ENCODE results near the gene SWSAP1. TPM values are rescaled to one million over a fixed set of nuclear protein-coding genes. Genes with fewer than 3 reads are reported as not detected.

SWSAP1 gene
- total RNA-seq, 1 donor, result 0.72 TPM

DNA sequence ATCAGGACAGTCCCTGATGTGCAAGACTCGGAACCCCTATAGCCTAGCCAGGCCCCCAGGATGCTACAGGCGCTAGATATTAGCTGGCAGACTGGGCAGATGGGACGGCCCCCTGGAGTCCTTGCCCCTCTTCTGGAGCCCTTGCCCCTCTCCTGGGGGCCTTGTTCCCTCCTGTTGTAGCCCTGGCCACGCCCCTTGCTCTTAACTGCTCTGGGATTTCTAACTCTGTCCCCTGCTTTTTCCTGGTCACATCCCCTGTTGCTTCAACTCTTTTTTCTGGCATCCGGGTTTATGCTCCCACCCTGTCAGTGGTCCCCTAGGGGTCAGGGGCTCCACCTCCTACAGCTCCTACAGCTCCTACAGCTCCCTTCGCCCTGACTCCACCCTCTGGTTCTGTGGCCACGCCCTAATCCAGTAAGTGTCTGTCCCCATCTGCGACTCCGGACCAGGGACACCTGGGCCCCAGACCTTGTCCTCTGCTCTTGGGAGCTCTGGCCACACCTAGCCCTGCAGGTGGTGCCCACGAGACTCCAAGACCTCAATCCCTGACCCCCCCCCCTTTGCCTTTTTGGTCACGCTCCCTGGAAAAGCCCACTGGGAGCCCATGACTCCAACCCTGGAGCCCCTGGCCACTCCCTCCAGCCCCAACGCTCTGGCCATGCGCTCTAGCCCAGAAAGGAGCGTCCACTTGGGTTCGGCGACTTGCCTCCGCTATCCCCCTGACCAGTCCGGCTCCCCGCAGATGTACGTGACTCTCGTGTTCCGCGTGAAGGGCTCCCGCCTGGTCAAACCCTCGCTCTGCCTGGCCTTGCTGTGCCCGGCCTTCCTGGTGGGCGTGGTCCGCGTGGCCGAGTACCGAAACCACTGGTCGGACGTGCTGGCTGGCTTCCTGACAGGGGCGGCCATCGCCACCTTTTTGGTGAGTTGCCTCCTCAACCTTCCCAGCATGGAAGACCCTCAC is 12.4 kb upstream of the SWSAP1 start:
- no peak overlapping the region for H2AFZ ChIP-seq (ENCODE audit: low read length)
- H3K4me1 ChIP-seq (ENCODE audit: insufficient read depth, low read length), result no peaks in the 10 kb centered on the region
- H4K20me1 ChIP-seq (ENCODE audit: insufficient read depth, low read length), result peaks cover 18% of the 10 kb centered on the region
- H3K36me3 ChIP-seq (ENCODE audit: insufficient read depth, low read length), result peaks cover 44% of the 10 kb centered on the region
- H3K4me2 ChIP-seq (ENCODE audit: insufficient read depth, low read length), result no peak overlapping the region
- H3K27me3 ChIP-seq (ENCODE audit: insufficient read depth, low read length), result no peaks in the 10 kb centered on the region
- no peak overlapping the region for H3K27ac ChIP-seq (ENCODE audit: low read depth, low read length)
- H3K79me2 ChIP-seq (ENCODE audit: insufficient read depth, low read length), result no peaks in the 10 kb centered on the region
- peak; percentile 73 for DNase-seq (ENCODE audit: insufficient read length, low spot score, missing footprints)
- TF ChIP-seq, protein P1, sequence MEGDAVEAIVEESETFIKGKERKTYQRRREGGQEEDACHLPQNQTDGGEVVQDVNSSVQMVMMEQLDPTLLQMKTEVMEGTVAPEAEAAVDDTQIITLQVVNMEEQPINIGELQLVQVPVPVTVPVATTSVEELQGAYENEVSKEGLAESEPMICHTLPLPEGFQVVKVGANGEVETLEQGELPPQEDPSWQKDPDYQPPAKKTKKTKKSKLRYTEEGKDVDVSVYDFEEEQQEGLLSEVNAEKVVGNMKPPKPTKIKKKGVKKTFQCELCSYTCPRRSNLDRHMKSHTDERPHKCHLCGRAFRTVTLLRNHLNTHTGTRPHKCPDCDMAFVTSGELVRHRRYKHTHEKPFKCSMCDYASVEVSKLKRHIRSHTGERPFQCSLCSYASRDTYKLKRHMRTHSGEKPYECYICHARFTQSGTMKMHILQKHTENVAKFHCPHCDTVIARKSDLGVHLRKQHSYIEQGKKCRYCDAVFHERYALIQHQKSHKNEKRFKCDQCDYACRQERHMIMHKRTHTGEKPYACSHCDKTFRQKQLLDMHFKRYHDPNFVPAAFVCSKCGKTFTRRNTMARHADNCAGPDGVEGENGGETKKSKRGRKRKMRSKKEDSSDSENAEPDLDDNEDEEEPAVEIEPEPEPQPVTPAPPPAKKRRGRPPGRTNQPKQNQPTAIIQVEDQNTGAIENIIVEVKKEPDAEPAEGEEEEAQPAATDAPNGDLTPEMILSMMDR (IDR thresholded peaks at IDR 0.05; ENCODE audit: extremely low read depth, low read depth, low read length), result no peak
- no peaks in the 10 kb centered on the region for H3K9me3 ChIP-seq (ENCODE audit: low read depth, low read length)
- no peak overlapping the region for H3K4me3 ChIP-seq (ENCODE audit: insufficient read depth, low read length)

DNA sequence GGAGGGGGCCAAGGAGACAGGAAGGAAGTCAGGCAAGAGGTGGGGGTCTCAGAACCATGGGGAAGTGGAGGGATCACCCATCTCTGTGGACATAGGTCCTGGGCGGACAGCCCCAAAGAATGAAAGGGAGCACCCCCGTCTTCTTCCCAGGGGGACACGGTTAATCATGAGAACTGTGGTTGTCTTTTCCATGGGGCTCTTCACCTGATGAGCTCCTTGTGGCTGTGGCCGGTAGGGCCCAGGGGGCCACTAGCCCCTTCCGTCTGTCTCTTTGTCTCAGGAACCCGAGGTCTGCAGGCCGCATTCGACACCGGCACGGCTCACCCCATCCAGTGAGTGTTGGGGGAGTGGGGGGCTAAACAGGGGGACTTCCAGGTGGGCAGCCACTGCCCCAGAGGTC is 10.6 kb upstream of the SWSAP1 start:
- peak; percentile 36 for DNase-seq (ENCODE audit: insufficient read length, low spot score, missing footprints)
- H3K4me1 ChIP-seq (ENCODE audit: insufficient read depth, low read length), result no peaks in the 10 kb centered on the region
- H3K79me2 ChIP-seq (ENCODE audit: insufficient read depth, low read length), result no peaks in the 10 kb centered on the region
- TF ChIP-seq, protein P1 (IDR thresholded peaks at IDR 0.05; ENCODE audit: extremely low read depth, low read depth, low read length), result no peak
- peaks cover 41% of the 10 kb centered on the region for H3K36me3 ChIP-seq (ENCODE audit: insufficient read depth, low read length)
- H3K27me3 ChIP-seq (ENCODE audit: insufficient read depth, low read length), result no peaks in the 10 kb centered on the region
- H4K20me1 ChIP-seq (ENCODE audit: insufficient read depth, low read length), result peaks cover 8% of the 10 kb centered on the region
- no peak overlapping the region for H2AFZ ChIP-seq (ENCODE audit: low read length)
- no peaks in the 10 kb centered on the region for H3K9me3 ChIP-seq (ENCODE audit: low read depth, low read length)
- H3K4me2 ChIP-seq (ENCODE audit: insufficient read depth, low read length), result no peak overlapping the region
- H3K27ac ChIP-seq (ENCODE audit: low read depth, low read length), result no peak overlapping the region
- H3K4me3 ChIP-seq (ENCODE audit: insufficient read depth, low read length), result no peak overlapping the region

DNA sequence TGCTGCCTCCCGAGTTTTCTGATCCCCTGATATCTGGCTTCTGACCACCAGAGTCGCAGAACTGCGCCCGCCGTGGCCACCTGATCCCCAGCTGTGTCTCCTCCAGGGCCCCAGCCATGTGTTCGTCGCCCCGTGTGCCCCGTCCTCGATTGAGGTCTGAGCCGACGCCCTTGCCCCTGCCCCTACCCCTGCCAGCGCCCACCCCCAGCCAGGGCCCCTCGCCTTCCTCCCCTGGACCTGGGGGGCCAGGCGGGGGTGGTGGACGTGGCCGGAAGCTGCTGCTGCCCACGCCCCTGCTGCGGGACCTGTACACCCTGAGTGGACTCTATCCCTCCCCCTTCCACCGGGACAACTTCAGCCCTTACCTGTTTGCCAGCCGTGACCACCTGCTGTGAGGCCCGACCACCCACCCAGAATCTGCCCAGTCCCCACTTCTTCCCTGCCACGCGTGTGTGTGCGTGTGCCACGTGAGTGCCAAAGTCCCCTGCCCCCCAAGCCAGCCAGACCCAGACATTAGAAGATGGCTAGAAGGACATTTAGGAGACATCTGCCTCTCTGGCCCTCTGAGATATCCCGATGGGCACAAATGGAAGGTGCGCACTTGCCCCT is 10.1 kb upstream of the SWSAP1 start:
- no peaks in the 10 kb centered on the region for H3K4me1 ChIP-seq (ENCODE audit: insufficient read depth, low read length)
- H2AFZ ChIP-seq (ENCODE audit: low read length), result no peak overlapping the region
- DNase-seq (ENCODE audit: insufficient read length, low spot score, missing footprints), result peak; percentile 53
- peaks cover 40% of the 10 kb centered on the region for H3K36me3 ChIP-seq (ENCODE audit: insufficient read depth, low read length)
- TF ChIP-seq, protein P1 (IDR thresholded peaks at IDR 0.05; ENCODE audit: extremely low read depth, low read depth, low read length), result no peak
- H3K9me3 ChIP-seq (ENCODE audit: low read depth, low read length), result no peaks in the 10 kb centered on the region
- H3K4me3 ChIP-seq (ENCODE audit: insufficient read depth, low read length), result no peak overlapping the region
- H4K20me1 ChIP-seq (ENCODE audit: insufficient read depth, low read length), result peaks cover 8% of the 10 kb centered on the region
- H3K27ac ChIP-seq (ENCODE audit: low read depth, low read length), result no peak overlapping the region
- H3K4me2 ChIP-seq (ENCODE audit: insufficient read depth, low read length), result no peak overlapping the region
- H3K27me3 ChIP-seq (ENCODE audit: insufficient read depth, low read length), result no peaks in the 10 kb centered on the region
- H3K79me2 ChIP-seq (ENCODE audit: insufficient read depth, low read length), result no peaks in the 10 kb centered on the region

DNA sequence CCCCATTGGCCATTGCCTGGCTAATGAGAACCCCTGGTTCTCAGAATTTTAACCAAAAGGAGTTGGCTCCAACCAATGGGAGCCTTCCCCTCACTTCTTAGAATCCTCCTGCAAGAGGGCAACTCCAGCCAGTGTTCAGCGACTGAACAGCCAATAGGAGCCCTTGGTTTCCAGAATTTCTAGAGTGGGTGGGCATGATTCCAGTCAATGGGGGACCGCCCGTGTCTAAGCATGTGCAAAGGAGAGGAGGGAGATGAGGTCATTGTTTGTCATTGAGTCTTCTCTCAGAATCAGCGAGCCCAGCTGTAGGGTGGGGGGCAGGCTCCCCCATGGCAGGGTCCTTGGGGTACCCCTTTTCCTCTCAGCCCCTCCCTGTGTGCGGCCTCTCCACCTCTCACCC is 9.5 kb upstream of the SWSAP1 start:
- peaks cover 10% of the 10 kb centered on the region for H4K20me1 ChIP-seq (ENCODE audit: insufficient read depth, low read length)
- H3K4me1 ChIP-seq (ENCODE audit: insufficient read depth, low read length), result no peaks in the 10 kb centered on the region
- no peaks in the 10 kb centered on the region for H3K27me3 ChIP-seq (ENCODE audit: insufficient read depth, low read length)
- H2AFZ ChIP-seq (ENCODE audit: low read length), result no peak overlapping the region
- TF ChIP-seq, protein P1 (IDR thresholded peaks at IDR 0.05; ENCODE audit: extremely low read depth, low read depth, low read length), result no peak
- no peak overlapping the region for H3K27ac ChIP-seq (ENCODE audit: low read depth, low read length)
- no peak overlapping the region for H3K4me2 ChIP-seq (ENCODE audit: insufficient read depth, low read length)
- peak; percentile 72 for DNase-seq (ENCODE audit: insufficient read length, low spot score, missing footprints)
- H3K79me2 ChIP-seq (ENCODE audit: insufficient read depth, low read length), result no peaks in the 10 kb centered on the region
- H3K36me3 ChIP-seq (ENCODE audit: insufficient read depth, low read length), result peaks cover 35% of the 10 kb centered on the region
- no peak overlapping the region for H3K4me3 ChIP-seq (ENCODE audit: insufficient read depth, low read length)
- H3K9me3 ChIP-seq (ENCODE audit: low read depth, low read length), result no peaks in the 10 kb centered on the region

Data from osteoblast (primary cell).